ENCODE data around the gene TECPR2.

DNA sequence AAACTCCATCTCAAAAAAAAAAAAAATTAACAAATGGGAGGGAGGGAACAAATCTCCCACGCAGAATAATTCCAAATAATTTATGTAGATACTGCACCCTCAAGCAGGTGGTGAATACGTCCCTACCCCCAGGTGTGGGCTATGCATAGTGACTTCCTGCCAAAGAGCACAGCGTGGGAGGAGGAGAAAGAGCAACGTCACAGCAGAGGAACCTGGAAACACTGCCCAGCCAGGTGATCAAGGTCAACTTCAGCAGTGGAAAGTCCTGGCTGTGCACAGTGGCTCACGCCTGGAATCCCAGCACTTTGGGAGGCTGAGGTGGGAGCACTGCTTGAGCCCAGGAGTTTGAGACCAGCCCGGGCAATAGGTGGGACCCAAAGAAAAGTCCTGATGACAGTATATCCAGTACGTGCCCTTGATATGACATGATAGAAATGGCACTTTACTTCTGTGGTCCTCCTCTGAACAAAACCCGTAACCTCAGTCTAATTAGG lies 9.6 kb upstream of the TECPR2 start:
- TF ChIP-seq CTCF (IDR thresholded peaks at IDR 0.05 in 8 of 11, conservative IDR thresholded peaks at IDR 0.05 in 3 of 11) (no peak), POLR2A (IDR thresholded peaks at IDR 0.05) (no peak)

All from spleen (tissue), 7 donors.